Peyer's patch (tissue), 4 donors: Measurements from ENCODE around the gene ATPAF2.

Experiments
- CTCF ChIP-seq, 6 experiments: fragments of 450-650 bp in 4 of 6; fragments of 200-600 bp in 2 of 6; sonication (generic) in 1 of 6; IDR thresholded peaks; one replicate each; pipeline ENCODE4 v1.5.1; 2017 to 2019; ENCODE audit warnings: antibody characterized with exemption in 6 of 6, mild to moderate bottlenecking in 3 of 6, moderate library complexity in 1 of 6
- POLR2A ChIP-seq, 2 donors: fragments of 450-650 bp; IDR thresholded peaks; one replicate each; pipeline ENCODE4 v1.5.1; 2017; ENCODE audit warnings: antibody characterized with exemption in 2 of 2, mild to moderate bottlenecking in 2 of 2, moderate library complexity in 2 of 2

- TF ChIP-seq CTCF (IDR thresholded peaks at IDR 0.05) = no peak
- no peak for TF ChIP-seq POLR2A (IDR thresholded peaks at IDR 0.05)
Measured at GRCh38 chr17:17983776-17984175, 55.2 kb downstream of the ATPAF2 start.
